OCI-LY7 (cell line): ENCODE results near the gene RNF224. TPM values are rescaled to one million over a fixed set of nuclear protein-coding genes. Genes with fewer than 3 reads are reported as not detected.

ENCODE experiments used
- BruUV-seq: library from RNA; stranded (reverse); fragments of 400-500 nt; replicated peaks from 2 replicates; lab custom pipeline; 2021; lab: Mats Ljungman, UMichigan
- CTCF ChIA-PET: fragments of 300-600 bp; sonication (Branson Sonifier 250); formaldehyde crosslinking; loops from one replicate; lab custom pipeline; 2022; ENCODE audit warnings: antibody characterized with exemption; ENCODE audit not compliant: unreplicated experiment; lab: Charles Lee
- POLR2A ChIA-PET: fragments of 300-600 bp; sonication (Branson Sonifier 250); formaldehyde crosslinking; loops from one replicate; lab custom pipeline; 2022; ENCODE audit warnings: antibody characterized with exemption; lab: Charles Lee
- DNase-seq: peaks from one replicate; pipeline ENCODE4 v3.0.0-alpha.2; 2015; ENCODE audit warnings: low spot score
- H2AFZ ChIP-seq: fragments of 200-600 bp; sonication (generic), shearing (Covaris generic); 2 replicates; pipeline ENCODE4 v1.6.1; 2014; ENCODE audit warnings: mild to moderate bottlenecking, antibody characterized with exemption, low read length, moderate library complexity
- H3K27ac ChIP-seq: fragments of 200-600 bp; sonication (generic); 2 replicates; pipeline ENCODE4 v1.5.1; 2014; ENCODE audit warnings: mixed run types, low read depth, mild to moderate bottlenecking, moderate library complexity, low read length, inconsistent platforms; ENCODE audit not compliant: poor library complexity, severe bottlenecking
- H3K36me3 ChIP-seq: fragments of 200-600 bp; sonication (generic); 2 replicates; pipeline ENCODE4 v1.6.1; 2014; ENCODE audit warnings: mild to moderate bottlenecking, antibody characterized with exemption, low read length, moderate library complexity, mixed read lengths; ENCODE audit not compliant: insufficient read depth
- H3K4me1 ChIP-seq: fragments of 200-600 bp; sonication (generic); 2 replicates; pipeline ENCODE4 v1.5.1; 2014; ENCODE audit warnings: mild to moderate bottlenecking, low read length; ENCODE audit not compliant: insufficient read depth, poor library complexity, severe bottlenecking
- H3K4me2 ChIP-seq: fragments of 200-600 bp; sonication (generic); 2 replicates; pipeline ENCODE4 v1.6.1; 2014; ENCODE audit warnings: mild to moderate bottlenecking, low read length
- H3K4me3 ChIP-seq: fragments of 200-600 bp; sonication (generic); 2 replicates; pipeline ENCODE4 v1.5.1; 2014; ENCODE audit warnings: mild to moderate bottlenecking, low read depth, low read length; ENCODE audit not compliant: poor library complexity, severe bottlenecking
- H3K79me2 ChIP-seq: fragments of 200-600 bp; sonication (generic); 2 replicates; pipeline ENCODE4 v1.6.1; 2016; ENCODE audit warnings: low read depth, mild to moderate bottlenecking, low read length, moderate library complexity, mixed read lengths; ENCODE audit not compliant: insufficient read depth
- H3K9me2 ChIP-seq: fragments of 200-600 bp; sonication (generic); 2 replicates; pipeline ENCODE4 v1.6.1; 2016; ENCODE audit warnings: mild to moderate bottlenecking, low read length, mixed read lengths; ENCODE audit not compliant: insufficient read depth
- H3K9me3 ChIP-seq: fragments of 200-600 bp; sonication (generic); 2 replicates; pipeline ENCODE4 v1.6.1; 2014; ENCODE audit warnings: mild to moderate bottlenecking, mixed run types, low read length, mixed read lengths
- H4K20me1 ChIP-seq: fragments of 200-600 bp; sonication (generic); 2 replicates; pipeline ENCODE4 v1.6.1; 2014; ENCODE audit warnings: mild to moderate bottlenecking, antibody characterized with exemption, low read length, moderate library complexity, mixed read lengths; ENCODE audit not compliant: insufficient read depth
- CTCF ChIP-seq: fragments of 200-600 bp; sonication (generic); conservative IDR thresholded peaks from 2 replicates; pipeline ENCODE4 v1.5.1; 2014; ENCODE audit warnings: mild to moderate bottlenecking, antibody characterized with exemption, low read length, moderate library complexity, mixed read lengths
- EZH2phosphoT487 ChIP-seq: fragments of 200-600 bp; sonication (generic); IDR thresholded peaks from 2 replicates; pipeline ENCODE4 v1.6.1; 2018; ENCODE audit warnings: low read depth, borderline replicate concordance, mild to moderate bottlenecking, mixed run types, antibody characterized with exemption, low read length, moderate library complexity, mixed read lengths
- intact Hi-C: fragments of 100-400 bp; cut with micrococcal nuclease; formaldehyde crosslinking; loops from one replicate; pipeline ENCODE4 v1.10.0; 2022; ENCODE audit not compliant: unreplicated experiment
- total RNA-seq, 2 experiments: library from RNA; depleted of rRNA in 1 of 2; stranded (reverse); fragments of >200 nt in 1 of 2; shearing (Covaris generic) in 1 of 2; gene quantifications; 2 replicates each; pipeline ENCODE4 v1.2.3, GENCODE V29; 2014 to 2022

Gene RNF224
- total RNA-seq, 2 experiments from 2014 or later = 0.13 to 0.30 TPM

GRCh38 chr9:137215196-137215986 lies 11.9 kb upstream of the RNF224 start:
- H3K9me3 ChIP-seq = no peaks in the 10 kb centered on the region
- H4K20me1 ChIP-seq = no peaks in the 10 kb centered on the region
- ChIA-PET POLR2A (interaction anchor here (0.9 kb wide), 1 partner anchor 11 kb away, joined by 4 read pairs; no protein-coding TSS in a partner anchor), CTCF (no interaction called here)
- H2AFZ ChIP-seq = no peak overlapping the region
- H3K4me3 ChIP-seq = no peak overlapping the region
- H3K27ac ChIP-seq = no peak overlapping the region
- H3K4me1 ChIP-seq = no peaks in the 10 kb centered on the region
- no peak for DNase-seq
- BruUV-seq = no TSS peak
- H3K36me3 ChIP-seq = peaks cover 58% of the 10 kb centered on the region
- no peak overlapping the region for H3K4me2 ChIP-seq
- no peaks in the 10 kb centered on the region for H3K79me2 ChIP-seq
- H3K9me2 ChIP-seq = no peaks in the 10 kb centered on the region
- TF ChIP-seq EZH2phosphoT487 (no peak), CTCF (no peak)
- intact Hi-C loops = no loop called here

GRCh38 chr9:137216188-137216965 lies 10.9 kb upstream of the RNF224 start:
- H3K36me3 ChIP-seq = peaks cover 51% of the 10 kb centered on the region; the same call in 1 of the 2 replicates
- intact Hi-C loops = no loop called here
- no peak overlapping the region for H3K4me2 ChIP-seq
- H4K20me1 ChIP-seq = no peaks in the 10 kb centered on the region
- H3K27ac ChIP-seq = no peak overlapping the region
- TF ChIP-seq CTCF = no peak
- TF ChIP-seq EZH2phosphoT487 = no peak
- no peaks in the 10 kb centered on the region for H3K9me3 ChIP-seq
- H3K4me3 ChIP-seq = no peak overlapping the region
- POLR2A ChIA-PET = interaction anchor here (0.9 kb wide), 1 partner anchor 12 kb away, joined by 4 read pairs; no protein-coding TSS in a partner anchor
- H3K79me2 ChIP-seq = no peaks in the 10 kb centered on the region
- H3K4me1 ChIP-seq = no peaks in the 10 kb centered on the region
- H3K9me2 ChIP-seq = no peaks in the 10 kb centered on the region
- BruUV-seq = no TSS peak
- no peak for DNase-seq
- H2AFZ ChIP-seq = no peak overlapping the region
- CTCF ChIA-PET = no interaction called here
